AG09319 (cell line): ENCODE results near the gene IRS1.

Source experiments
- DNase-seq: peaks from one replicate; pipeline ENCODE4 v3.0.0-alpha.2; 2010; ENCODE audit warnings: low read depth; ENCODE audit errors: extremely low read depth
- CTCF ChIP-seq: IDR thresholded peaks from 2 replicates; pipeline ENCODE4 v1.5.1; 2011; ENCODE audit warnings: low read depth, mild to moderate bottlenecking, inconsistent platforms, low read length, moderate library complexity

The IRS1 gene

GRCh38 chr2:226738821-226739544 is 60.6 kb downstream of the IRS1 start:
- no peak for TF ChIP-seq CTCF
- no peak for DNase-seq

GRCh38 chr2:226738191-226738820 is 61.3 kb downstream of the IRS1 start:
- no peak for DNase-seq
- TF ChIP-seq CTCF = no peak

- DNase-seq = no peak
- TF ChIP-seq CTCF = no peak
These were observed 63.2 kb downstream of the IRS1 start for GRCh38 chr2:226736382-226736781.

- no peak for TF ChIP-seq CTCF
- DNase-seq = no peak
These were observed 65.6 kb downstream of the IRS1 start for GRCh38 chr2:226733927-226734564.

GRCh38 chr2:226733189-226733858 is 66.3 kb downstream of the IRS1 start:
- TF ChIP-seq CTCF = no peak
- no peak for DNase-seq

GRCh38 chr2:226732478-226733188 is 67.0 kb downstream of the IRS1 start:
- no peak for TF ChIP-seq CTCF

More at GRCh38 chr2:226732478-226733188, 67.0 kb downstream of the IRS1 start:
- DNase-seq = no peak
